ENCODE measurements around the gene CCL23.
"Not testable (repeated sequence)": the region's sequence is repeated elsewhere in the genome, so short reads cannot be mapped to it uniquely, and the experiment has no call there.

The CCL23 gene, protein sequence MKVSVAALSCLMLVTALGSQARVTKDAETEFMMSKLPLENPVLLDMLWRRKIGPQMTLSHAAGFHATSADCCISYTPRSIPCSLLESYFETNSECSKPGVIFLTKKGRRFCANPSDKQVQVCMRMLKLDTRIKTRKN

DNA sequence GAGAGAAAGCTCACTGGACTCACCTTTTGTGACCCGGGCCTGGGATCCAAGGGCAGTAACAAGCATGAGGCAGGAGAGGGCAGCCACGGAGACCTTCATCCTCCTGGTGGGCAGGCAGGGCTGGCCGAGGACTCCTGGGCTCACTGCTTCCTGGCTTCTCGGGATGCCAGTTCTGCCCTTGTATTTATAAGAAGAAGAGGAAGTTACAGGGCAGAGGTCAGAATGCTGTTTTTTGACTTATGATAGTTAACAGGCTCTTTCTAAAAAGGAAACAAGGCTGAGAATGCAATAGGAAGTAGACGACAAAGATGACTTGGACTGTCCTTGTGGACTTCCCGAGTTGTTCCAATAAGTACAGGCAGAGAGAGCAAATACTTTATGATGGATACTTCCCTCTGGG is at the start of gene CCL23:
CCL23 (minus strand) TSS at position 174 of the 400 bp plus-strand sequence; CDS start at position 99, 75 bp downstream.
- no peak for DNase-seq (ENCODE audit: low spot score)

DNA sequence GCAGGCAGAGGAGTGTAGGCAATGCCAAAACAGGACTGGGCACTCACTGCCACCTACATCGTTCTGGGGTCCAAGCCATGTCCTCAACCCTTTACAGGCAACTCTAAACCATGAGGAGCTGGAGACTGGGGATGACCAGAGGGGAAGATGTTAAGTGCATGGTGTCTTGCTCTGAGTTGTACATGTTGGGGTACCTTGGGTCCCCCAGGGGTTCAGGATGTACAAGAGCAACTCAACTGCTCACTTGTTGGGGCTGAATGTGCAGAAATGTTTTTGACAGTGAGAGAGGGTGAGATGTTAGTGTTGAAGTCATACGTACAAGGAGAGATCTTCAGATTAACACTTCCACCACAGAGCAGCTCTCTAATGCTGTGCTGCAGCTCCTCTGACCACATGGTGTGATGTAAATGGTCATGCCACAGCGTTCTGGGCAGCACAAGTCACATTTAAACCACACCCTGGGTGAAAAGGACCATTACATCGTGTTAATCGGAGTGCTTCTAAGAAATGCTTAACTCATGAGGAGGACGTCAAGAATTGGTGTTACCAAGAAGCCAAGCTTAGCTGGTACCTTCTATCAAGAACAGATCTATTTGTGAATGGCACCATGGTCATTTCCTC is 48.7 kb upstream of the CCL23 start:
- DNase-seq (ENCODE audit: low spot score): no peak

DNA sequence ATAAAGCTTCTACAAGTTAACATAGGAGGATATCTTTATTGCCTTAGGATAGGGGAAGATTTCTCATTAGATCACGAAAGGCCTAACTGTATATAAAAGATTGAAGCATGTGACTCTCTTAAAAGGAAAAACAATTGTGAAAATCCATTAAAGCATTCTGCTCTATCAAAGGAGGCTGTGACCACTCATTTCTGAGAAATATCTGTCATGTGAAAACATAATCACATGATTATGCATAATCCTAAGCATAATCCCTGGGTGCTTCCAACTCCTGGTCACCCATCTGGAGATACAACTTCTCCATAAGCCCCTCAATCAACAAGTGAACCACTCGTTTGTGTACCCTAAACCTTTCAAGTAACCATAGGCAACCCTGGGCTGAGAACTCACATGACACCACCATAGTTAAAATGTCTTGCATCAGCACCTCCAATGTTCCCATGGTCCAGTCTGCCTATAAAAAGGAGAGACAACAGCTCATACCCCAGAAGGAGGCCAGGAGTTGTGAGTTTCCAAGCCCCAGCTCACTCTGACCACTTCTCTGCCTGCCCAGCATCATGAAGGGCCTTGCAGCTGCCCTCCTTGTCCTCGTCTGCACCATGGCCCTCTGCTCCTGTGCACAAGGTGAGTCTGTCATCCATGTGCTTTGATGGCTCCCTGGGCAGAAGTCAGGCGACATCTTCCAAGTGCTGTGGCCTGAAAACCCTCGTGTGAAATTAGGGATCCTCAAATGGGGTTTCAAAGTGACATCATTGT is 46.2 kb upstream of the CCL23 start, which contains the start of gene CCL18:
CCL18 (plus strand) TSS at position 487 of the 756 bp plus-strand sequence; CDS start at position 558, 71 bp downstream.
- no peak for DNase-seq (ENCODE audit: low spot score)

DNA sequence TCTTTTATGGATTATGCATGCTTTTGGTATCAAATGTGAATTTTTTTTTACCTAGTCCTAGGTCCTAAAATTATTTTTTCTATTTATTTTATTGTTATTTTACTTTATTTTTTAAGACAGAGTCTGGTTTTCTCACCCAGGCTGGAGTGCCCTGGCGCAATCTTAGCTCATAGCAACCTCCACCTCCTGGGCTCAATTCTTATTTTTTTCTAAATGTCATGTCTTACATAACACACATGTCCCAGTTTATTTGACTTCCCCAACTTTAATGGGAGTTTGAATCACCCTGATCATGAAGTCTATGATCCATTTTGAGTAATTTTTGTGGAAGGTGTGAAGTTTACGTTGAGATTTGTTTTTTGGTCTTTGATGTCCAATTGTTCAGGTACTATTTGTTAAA is 43.0 kb upstream of the CCL23 start:
- DNase-seq (ENCODE audit: low spot score): no peak

DNA sequence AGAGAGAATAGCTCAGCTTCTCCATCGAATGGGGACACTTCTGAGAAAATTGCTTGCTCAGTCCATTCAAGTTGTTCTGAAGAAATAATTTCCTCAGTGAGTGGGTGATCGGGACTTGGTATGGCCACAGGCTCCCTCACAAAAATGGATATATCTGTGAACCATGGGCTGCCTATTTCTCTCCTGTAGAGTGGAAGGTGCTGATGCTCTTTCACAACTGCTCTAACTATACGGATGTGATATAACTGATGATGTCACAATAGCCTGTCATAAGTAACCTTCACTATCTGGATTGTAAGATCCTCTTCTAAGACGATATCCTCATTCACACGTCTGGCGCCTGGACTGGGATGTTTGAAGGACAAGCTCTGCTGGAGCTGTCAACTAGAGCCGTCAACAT is 41.6 kb upstream of the CCL23 start:
- DNase-seq (ENCODE audit: low spot score): no peak

DNA sequence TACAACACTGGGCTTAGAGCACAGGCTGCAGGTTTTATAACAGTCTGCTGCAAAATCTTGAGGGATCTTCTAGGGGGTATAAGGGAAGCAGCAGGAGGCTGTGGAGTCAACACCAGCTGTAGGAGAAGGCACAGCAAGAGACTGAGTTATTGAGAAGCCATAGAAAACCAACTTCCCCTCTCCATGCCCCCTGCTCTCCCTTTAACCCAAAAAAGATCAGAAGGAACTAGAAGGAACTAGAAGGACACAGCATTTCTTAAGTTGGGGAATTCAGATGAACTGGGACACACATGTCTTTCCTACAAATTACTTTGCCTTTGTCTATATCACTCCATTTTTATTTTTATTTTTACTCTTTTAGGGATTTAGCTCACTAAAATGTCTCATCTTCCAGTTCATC is 40.1 kb upstream of the CCL23 start:
- no peak for DNase-seq (ENCODE audit: low spot score)

DNA sequence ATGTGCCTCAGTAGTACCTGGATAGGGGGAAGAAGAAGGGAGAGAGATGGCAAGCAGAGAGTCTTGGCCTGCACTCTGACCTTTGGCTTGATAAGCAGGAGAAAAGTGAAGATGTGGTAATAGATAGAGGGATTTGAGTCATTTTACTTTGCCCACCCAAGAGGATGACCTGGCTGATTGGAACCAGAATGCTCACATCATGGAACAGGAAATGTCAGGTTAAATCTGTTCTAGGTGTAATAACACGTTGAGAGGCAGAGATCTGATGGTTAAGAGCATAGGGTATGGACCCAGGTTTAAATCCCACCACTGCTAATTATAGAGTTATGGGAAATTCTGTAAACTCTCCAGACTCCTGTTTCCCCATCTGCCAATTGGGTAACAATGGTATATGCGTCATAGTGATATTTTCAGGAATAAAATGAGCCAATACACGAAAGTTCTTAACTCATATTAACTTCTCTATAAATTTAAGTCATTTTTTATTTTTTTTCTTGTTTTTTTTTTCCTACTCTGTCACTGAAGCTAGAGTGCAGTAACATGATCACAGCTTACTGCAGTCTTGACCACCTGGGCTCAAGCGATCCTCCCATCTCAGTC is 38.2 kb upstream of the CCL23 start:
- DNase-seq (ENCODE audit: low spot score): no peak

DNA sequence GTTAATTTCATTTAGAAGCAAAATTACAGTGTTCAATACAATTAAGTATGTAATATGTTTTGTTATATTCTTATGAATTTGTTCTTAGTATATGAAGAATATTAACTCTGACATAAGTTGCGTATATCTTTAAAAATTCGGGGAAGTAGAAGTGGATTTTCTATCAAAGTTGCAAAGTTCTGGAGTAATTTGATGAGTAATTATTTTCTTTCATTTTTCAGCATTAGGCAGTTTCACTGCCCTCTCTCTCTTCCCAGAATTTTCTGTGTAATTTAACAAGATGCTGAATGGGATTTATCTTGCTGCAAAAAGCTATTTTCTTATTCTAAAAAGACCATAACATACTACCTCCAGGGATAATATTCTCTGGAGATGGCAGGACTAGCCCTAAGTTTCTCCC is 37.4 kb upstream of the CCL23 start:
- DNase-seq (ENCODE audit: low spot score): no peak

DNA sequence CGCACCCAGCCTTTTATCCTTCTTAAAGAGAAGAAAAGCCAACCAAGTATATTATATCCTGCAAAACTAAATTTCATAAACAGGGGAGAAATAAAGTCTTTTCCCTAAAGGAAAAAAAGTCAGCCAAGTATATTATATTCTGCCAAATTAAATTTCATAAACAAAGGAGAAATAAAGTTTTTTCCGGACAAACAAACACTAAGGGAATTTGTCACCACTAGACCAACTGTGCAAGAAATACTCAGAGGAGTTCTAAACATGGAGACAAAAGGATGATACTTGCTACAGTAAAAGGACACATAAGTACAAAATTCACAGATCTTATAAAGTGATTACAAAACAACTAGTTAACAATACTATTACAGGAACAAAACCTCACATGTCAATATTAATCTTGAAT is 31.9 kb upstream of the CCL23 start:
- no peak for DNase-seq (ENCODE audit: low spot score)

DNA sequence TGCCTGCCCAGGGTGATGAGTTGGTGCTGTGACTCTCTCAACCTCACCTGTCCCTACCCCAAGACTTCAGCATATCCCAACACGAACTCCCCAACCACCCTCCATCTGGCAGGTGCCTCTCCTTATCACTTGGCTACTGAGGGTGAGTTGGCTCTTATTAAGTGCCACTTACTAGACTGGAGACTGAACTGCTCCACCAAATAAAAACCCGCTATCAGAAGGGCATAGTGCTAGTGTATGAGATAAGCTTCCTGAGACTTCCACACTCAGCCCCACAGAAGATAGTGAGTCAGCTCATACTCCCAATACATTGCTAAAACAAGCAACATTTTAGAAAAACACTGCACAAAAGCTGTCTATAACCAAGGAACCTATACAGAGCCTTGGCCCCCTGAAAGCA is 30.3 kb upstream of the CCL23 start:
- DNase-seq (ENCODE audit: low spot score): no peak

DNA sequence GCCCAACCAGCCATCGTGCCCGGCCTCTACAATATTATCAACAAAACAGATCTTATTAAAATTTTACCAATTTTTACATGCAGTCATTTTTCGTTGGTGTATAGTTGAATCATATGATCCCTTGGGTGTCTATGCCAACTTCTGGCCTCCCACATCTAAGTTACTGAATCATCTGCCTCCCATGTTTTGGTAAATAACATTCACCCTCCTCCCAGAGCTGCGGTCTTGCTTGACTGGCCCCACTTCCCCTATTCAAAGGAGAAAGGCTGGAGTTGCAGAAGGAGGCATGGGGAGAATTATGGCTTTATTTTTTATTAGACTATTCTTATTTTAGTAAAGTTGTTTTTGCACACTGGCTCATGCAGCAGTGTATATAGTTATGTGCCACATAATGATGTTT is 18.5 kb upstream of the CCL23 start:
- no peak for DNase-seq (ENCODE audit: low spot score)

DNA sequence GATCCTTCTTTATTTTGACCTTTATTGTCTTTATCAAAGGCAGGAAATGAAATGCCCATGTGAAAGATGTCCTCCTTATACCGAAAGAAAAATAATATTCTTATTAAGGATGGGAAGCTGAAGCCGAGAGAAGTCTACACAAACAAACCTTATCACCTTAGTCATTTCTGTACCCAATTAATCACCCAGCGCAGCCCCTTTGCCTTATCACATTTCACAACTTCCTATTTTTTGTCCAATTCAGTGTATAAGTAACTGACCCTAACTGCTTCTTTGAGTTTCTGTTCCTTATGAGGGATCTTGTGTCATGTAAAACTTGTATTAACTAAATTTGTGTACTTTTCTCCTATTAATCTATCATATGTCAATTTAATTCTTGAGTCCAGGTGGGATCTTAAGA is 16.4 kb upstream of the CCL23 start:
- no peak for DNase-seq (ENCODE audit: low spot score)

DNA sequence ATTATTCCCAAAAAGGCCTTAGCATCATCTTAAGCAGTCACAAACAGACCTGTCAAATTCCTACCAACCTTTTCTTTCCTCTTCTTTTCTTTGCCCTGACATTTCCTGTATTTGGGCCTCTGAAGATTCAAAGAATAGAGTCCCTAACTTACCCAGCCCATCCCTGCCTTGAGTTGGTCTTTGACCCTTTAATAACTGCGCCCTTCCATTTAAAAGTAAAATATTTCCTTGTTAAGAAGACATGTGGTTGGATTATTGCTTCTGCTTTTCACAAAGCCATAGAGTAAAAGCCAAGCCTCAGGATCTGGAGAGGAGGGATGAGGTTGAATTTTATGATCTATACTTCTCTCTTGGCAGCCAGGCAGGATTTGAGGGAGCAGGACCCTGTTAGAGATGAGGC is 13.2 kb upstream of the CCL23 start:
- no peak for DNase-seq (ENCODE audit: low spot score)

DNA sequence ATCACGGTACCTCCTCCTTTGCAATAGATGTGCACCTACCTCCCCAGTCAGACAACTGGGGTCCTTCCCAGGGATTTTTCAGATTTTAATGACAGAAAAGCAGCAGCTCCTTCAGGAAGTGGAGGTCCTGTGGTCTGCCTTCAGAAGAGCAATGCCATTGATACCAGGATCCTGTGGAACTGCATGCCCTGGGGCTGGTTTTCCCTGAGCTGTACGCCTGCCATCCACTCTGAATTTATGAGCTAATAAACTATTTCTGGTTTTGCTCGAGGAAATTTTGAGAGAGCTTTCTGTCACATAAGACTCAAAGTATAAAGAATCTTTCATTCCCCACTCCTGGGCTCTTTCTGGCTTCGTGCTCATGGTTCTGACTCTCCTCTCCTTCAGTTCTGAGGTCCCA is 10.0 kb upstream of the CCL23 start:
- no peak for DNase-seq (ENCODE audit: low spot score)

DNA sequence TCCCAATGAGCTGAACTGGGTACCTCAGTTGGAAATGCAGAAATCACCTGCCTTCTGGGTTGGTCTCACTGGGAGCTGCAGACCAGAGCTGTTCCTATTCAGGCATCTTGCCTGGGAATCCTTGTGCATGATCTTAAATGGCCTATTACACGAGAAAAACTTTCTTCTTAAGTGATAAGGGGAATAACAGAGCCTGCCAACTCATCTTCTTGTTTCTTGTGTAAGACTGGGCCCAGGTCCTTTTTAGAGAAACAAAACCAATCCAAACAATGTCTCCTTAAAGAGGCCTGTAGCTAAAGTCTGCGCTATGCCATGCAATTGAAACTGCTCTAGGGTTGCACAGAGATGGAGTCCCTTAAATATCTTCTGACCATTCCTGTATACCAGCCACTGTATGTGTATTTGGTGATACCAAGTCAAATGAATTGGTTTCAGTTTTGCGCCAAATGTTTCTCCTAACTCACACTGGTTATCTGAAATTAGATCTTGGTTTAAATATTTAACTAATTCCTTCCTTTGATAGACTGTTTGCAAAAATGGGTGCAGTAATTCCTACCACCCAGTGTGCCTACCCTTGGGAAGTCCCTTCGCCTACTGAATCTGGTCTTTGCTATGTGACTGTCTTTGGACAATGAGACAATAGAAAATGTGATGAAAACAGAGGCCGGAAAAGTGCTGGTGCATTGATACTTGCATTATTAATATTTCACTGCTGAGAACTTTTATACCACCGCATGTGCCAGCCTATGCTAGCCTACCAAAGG is 6.5 kb upstream of the CCL23 start:
- DNase-seq (ENCODE audit: low spot score): no peak

DNA sequence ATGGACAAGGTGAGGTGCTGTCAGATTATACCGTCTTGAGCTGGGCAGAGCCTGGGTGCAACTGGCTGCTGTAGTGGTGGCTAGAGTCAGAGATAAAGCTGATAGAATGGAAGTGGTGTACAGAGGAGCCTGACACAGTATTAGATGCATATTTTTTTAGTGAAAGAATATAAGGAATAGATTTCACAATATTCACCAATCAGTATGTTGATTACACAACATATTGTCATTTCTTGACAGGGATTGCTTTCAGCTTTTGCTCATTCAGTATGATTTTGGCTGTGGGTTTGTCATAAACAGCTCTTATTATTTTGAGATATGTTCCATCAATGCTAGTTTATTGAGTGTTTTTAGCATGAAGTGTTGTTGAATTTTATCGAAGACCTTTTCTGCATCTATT is 1.7 kb upstream of the CCL23 start:
- no peak for DNase-seq (ENCODE audit: low spot score)

DNA sequence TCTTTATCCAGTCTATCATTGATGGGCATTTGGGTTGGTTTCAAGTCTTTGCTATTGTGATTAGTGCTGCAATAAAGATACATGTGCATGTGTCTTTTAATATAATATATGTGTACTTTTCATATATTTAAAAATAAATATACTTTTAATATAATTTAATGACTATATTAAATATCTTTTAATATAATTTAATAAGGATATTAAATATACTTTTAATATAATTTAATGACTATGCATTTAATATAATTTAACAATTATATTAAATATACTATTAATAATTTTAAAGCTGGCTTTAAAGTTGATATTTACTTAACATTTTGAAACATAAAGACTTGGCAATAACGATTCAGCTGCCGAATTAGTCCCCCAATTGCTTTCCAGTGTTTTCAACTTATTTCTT is 1.2 kb downstream of the CCL23 start:
- DNase-seq (ENCODE audit: low spot score): no peak

DNA sequence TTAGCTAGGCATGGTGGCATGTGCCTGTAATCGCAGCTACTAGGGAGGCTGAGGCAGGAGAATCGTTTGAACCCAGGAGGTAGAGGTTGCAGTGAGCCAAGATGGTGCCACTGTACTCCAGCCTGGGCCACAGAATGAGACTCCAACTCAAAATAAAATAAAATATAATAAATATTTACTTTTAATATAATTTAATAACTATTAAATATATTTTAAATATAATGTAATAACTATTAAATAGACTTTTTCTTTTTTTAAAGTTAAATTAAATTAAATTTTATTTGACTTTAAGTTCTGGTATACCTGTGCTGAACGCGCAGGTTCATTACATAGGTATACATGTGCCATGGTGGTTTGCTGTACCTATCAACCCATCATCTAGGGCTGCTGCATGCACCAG is 1.9 kb downstream of the CCL23 start:
- not testable (repeated sequence) for DNase-seq (ENCODE audit: low spot score)

DNA sequence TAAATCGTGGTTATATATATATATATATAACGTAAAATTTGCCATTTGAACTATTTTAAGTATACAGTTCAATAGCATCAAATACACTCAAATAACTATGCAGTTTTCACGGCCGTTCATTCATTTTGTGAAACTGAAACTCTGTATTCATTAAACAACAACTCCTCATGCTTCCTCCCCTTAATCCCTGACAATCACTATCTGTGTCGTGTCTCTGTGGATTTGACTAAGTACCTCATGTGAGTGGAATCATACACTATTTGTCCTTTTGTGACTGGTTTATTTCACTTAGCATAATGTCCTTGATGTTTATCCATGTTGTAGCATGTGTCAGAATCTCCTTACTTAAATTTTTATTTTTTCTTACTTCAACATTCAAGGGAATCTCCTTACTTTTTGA is 2.8 kb downstream of the CCL23 start:
- no peak for DNase-seq (ENCODE audit: low spot score)

DNA sequence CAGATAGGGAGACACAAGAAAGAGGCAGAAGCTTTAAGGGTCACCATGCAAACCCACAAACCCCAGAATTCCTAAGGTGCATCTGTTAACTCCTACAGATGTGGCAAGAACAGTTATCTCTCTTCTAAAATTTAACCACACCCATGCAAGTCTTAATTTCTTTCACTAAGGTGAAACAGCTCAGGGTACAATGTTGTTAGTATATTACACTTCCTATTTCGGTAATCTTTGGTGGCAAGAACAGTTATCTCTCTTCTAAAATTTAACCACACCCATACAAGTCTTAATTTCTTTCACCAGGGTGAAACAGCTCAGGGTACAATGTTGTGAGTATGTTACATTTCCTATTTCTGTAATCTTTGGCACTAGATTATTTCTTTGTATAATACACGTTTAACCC is 6.6 kb downstream of the CCL23 start:
- DNase-seq (ENCODE audit: low spot score): no peak

DNA sequence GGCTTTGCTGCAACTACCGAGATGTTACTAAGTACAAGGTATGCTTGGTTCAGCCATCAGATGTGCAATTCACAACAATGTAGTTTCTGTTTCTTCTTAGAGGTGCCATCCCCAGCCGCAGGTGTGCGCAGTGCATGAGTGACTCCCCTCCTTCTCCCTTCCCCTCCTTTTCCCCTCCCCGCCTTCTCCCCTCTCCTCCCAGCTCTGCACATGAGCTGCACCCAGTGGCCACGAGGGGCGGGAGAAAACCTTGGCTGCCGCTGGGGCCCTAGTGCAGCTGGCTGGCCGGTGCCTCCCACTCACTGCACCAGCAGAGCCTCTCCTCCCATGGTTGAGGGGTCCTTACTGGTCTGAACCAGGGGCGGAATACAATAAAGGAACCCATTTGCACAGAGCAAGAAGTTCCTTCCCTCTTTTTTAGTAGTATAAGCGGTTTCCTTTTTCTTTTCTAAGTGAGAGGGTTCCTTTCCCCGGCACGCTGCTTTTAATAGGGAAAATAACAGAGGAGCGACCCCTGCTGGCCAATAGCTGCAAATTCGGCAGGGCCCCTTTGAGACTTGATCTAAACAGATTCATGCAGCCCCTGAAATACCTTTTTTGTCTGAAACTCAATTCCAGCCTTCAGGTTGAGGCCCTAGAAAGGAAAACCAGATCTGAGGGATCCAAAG is 8.6 kb downstream of the CCL23 start:
- no peak for DNase-seq (ENCODE audit: low spot score)

DNA sequence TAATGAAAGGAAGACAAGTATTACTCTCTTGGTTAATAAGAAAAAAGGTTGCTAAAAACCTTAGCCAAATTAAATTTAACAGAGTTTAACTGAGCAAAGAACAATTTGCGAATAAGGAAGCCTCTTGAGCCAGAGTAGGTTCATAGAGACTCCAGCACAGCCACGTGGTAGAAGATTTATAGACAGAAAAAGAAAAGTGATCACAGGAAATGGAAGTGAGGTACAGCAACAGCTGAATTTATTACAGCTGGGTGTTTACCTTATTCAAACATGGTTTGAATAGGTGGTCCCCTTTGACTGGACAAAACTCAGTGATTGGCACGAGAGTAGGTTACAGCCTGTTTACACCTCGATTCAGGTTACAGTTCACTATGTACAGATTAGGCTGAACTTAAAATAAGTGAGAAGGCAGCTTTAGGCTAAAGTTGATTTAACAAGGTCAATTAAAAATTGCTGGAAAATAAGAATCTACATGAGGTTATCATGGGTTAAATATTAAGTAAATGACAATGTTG is 13.1 kb downstream of the CCL23 start:
- no peak for DNase-seq (ENCODE audit: low spot score)

Measured in left forelimb (tissue), 1 donor.